Inferior parietal cortex (tissue), 1 donor: ENCODE results near the gene DNAJB6.

Source experiments
- DNase-seq: peaks from one replicate; pipeline ENCODE4 v3.0.0-alpha.2; 2016; ENCODE audit errors: extremely low spot score

The DNAJB6 gene

GRCh38 chr7:157409753-157410727, 73.2 kb downstream of the DNAJB6 start:
- no peak for DNase-seq

GRCh38 chr7:157410831-157411556, 74.2 kb downstream of the DNAJB6 start:
- DNase-seq = no peak

- DNase-seq = no peak
These were observed 74.8 kb downstream of the DNAJB6 start for GRCh38 chr7:157411580-157411979.

- no peak for DNase-seq
These were observed 75.2 kb downstream of the DNAJB6 start for GRCh38 chr7:157412021-157412443.

GRCh38 chr7:157412491-157413180, 75.8 kb downstream of the DNAJB6 start:
- DNase-seq = no peak

- no peak for DNase-seq
These were observed 77.3 kb downstream of the DNAJB6 start for GRCh38 chr7:157413881-157414701.

- no peak for DNase-seq
These were observed 77.9 kb downstream of the DNAJB6 start for GRCh38 chr7:157414702-157415096.

- no peak for DNase-seq
These were observed 78.7 kb downstream of the DNAJB6 start for GRCh38 chr7:157415486-157415885.

- DNase-seq = no peak
These were observed 79.2 kb downstream of the DNAJB6 start for GRCh38 chr7:157416011-157416410.

- no peak for DNase-seq
These were observed 81.6 kb downstream of the DNAJB6 start for GRCh38 chr7:157418204-157419034.

- no peak for DNase-seq
These were observed 82.2 kb downstream of the DNAJB6 start for GRCh38 chr7:157419035-157419293.

- DNase-seq = no peak
These were observed 85.5 kb downstream of the DNAJB6 start for GRCh38 chr7:157422279-157422678.

GRCh38 chr7:157423348-157423747, 86.5 kb downstream of the DNAJB6 start:
- DNase-seq = no peak

- no peak for DNase-seq
These were observed 87.2 kb downstream of the DNAJB6 start for GRCh38 chr7:157423886-157424565.

GRCh38 chr7:157425137-157425731, 88.4 kb downstream of the DNAJB6 start:
- no peak for DNase-seq

- DNase-seq = no peak
These were observed 89.0 kb downstream of the DNAJB6 start for GRCh38 chr7:157425761-157426160.

GRCh38 chr7:157426463-157427301, 89.9 kb downstream of the DNAJB6 start:
- no peak for DNase-seq

- DNase-seq = no peak
These were observed 91.2 kb downstream of the DNAJB6 start for GRCh38 chr7:157427811-157428553.
